Measurements from ENCODE around the gene ATP10A.

- TF ChIP-seq POLR2A (IDR thresholded peaks at IDR 0.05) (no peak), CTCF (IDR thresholded peaks at IDR 0.05) (no peak)
These were observed 73.9 kb downstream of the ATP10A start for GRCh38 chr15:25789211-25789610.
